ENCODE results near the gene HCAR1. TPM values are rescaled to one million over a fixed set of nuclear protein-coding genes. Genes with fewer than 3 reads are reported as not detected.

Gene HCAR1
- total and polyA plus RNA-seq, 2 of the 4 experiments (the other 2 are of a cell fraction), result 0.03 TPM; not detected in 1

GRCh38 chr12:122725452-122726079 lies 5.1 kb downstream of the HCAR1 start:
- Histone ChIP-seq H3K4ac (ENCODE audit: low read depth, low read length) (no peak overlapping the region), H2AK9ac (replicated peaks; ENCODE audit: low read depth, low read length, poor library complexity) (no peak overlapping the region), H2BK5ac (ENCODE audit: low read depth, low read length, poor library complexity, severe bottlenecking) (no peak overlapping the region), H2BK15ac (ENCODE audit: low read depth, low read length) (no peak overlapping the region), H2AK5ac (ENCODE audit: low read depth, low read length) (no peak overlapping the region), H3K4me2 (ENCODE audit: low read depth, low read length) (no peak overlapping the region), H4K91ac (ENCODE audit: insufficient read depth, low read depth, low read length) (no peak overlapping the region), H3K18ac (ENCODE audit: low read depth, low read length) (no peak overlapping the region), H4K8ac (ENCODE audit: low read depth in 2 of 2, low read length in 2 of 2) (no peak overlapping the region), H3K14ac (replicated peaks; ENCODE audit: low read depth, low read length) (no peak overlapping the region), H3K56ac (ENCODE audit: extremely low read depth, insufficient read depth, low read length) (no peak overlapping the region), H4K5ac (ENCODE audit: low read depth, low read length) (no peak overlapping the region), H3K27ac (ENCODE audit: insufficient read depth, low read length) (no peak overlapping the region), H3K9me3 (ENCODE audit: control insufficient read depth, insufficient read depth, low read length) (no peaks in the 10 kb centered on the region), H2AFZ (replicated peaks; ENCODE audit: low read length, poor library complexity) (no peak overlapping the region), H3K4me3 (ENCODE audit: insufficient read depth, low read depth, low read length) (no peak overlapping the region), H3K4me1 (ENCODE audit: control insufficient read depth, insufficient read depth, low read length) (no peaks in the 10 kb centered on the region), H3K9ac (ENCODE audit: low read depth, low read length) (no peak overlapping the region), H3K27me3 (ENCODE audit: control insufficient read depth, insufficient read depth, low read length) (peaks cover 25% of the 10 kb centered on the region), H4K20me1 (ENCODE audit: insufficient read depth, low read length) (no peaks in the 10 kb centered on the region), H3K23ac (ENCODE audit: low read depth, low read length) (no peak overlapping the region), H2BK120ac (ENCODE audit: low read depth, low read length) (no peak overlapping the region), H3K9me1 (ENCODE audit: insufficient read depth, low read length) (no peaks in the 10 kb centered on the region), H3K36me3 (ENCODE audit: control insufficient read depth, insufficient read depth, low read length) (no peaks in the 10 kb centered on the region), H2BK20ac (ENCODE audit: low read depth, low read length) (no peak overlapping the region), H3K79me1 (ENCODE audit: low read depth in 1 of 2, low read length in 2 of 2) (no peaks in the 10 kb centered on the region)
- dilution Hi-C loops (cut with HindIII; ENCODE audit: low sequenced_read_pairs, unreplicated experiment), result no loop called here
- ChIA-PET CTCF (no interaction called here), POLR2A (ENCODE audit: unreplicated experiment) (no interaction called here)
- in situ Hi-C loops (cut with MboI; ENCODE audit: low sequenced_read_pairs), result no loop called here
- DNase-seq (no peak), ATAC-seq (ENCODE audit: low read depth) (no peak)
- intact Hi-C loops (cut with micrococcal nuclease), result no loop called here
- TF ChIP-seq USF2 (IDR thresholded peaks at IDR 0.05; ENCODE audit: low read depth, low read length), result no peak
- no peak for TF ChIP-seq MAZ (IDR thresholded peaks at IDR 0.05; ENCODE audit: borderline replicate concordance, low read depth, low read length)
- no peak for TF ChIP-seq SMC3 (IDR thresholded peaks at IDR 0.05; ENCODE audit: low read depth, low read length)
- no peak for TF ChIP-seq RAD21 (IDR thresholded peaks at IDR 0.05; ENCODE audit: low read length)
- TF ChIP-seq CHD1 (IDR thresholded peaks at IDR 0.05; ENCODE audit: low read depth, low read length), result no peak
- no TSS peak for BruUV-seq (replicated peaks)
- no CpG with 5 or more reads among the region's 6 CpGs for WGBS, 2 experiments (ENCODE audit: extremely low coverage in 2 of 2, insufficient read length in 1 of 2)

Data from IMR-90 (cell line).